ENCODE measurements around the gene RTBDN. TPM values are rescaled to one million over a fixed set of nuclear protein-coding genes. Genes with fewer than 3 reads are reported as not detected.

The RTBDN gene
- total and polyA plus RNA-seq, 2 of the 8 experiments (the other 6 are each of a cell fraction or from before 2014, with no cell fraction given), result 4.0 to 4.8 TPM

DNA sequence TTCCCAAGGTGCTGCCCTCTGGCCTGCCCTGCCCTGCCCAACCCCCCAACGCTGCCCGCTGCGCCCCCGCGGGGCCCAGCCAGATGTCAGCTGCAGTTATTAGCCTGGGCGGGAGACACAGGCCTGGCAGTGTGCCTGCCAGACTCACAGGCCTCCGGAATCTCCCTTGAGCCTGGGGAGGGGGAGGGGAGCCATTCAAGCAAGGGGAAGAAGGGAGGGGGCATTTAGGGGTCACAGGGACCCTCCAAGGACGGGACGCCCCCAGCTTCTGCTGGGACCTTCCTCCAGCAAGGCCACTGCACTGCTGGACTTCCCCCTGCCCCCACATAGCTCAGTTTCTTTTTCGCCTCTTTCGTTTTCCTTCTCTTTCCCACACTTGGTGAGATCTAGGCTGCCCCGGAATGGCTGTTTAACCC is 45.7 kb downstream of the RTBDN start (continued):
- TF ChIP-seq FOSL1 (IDR thresholded peaks at IDR 0.05; ENCODE audit: insufficient read depth, low read depth, low read length), result no peak

All from H1 (cell line).